ENCODE data around the gene SYT5. TPM values are rescaled to one million over a fixed set of nuclear protein-coding genes. Genes with fewer than 3 reads are reported as not detected.

SYT5 gene
- total and polyA plus RNA-seq, 10 of the 15 experiments (the other 5 are each of a cell fraction or from before 2014, with no cell fraction given) = 0.04 to 0.79 (median 0.26) TPM; not detected in 7

GRCh38 chr19:55197528-55197927, 17.4 kb upstream of the SYT5 start (continued):
- TF ChIP-seq FOXM1 (IDR thresholded peaks at IDR 0.05; ENCODE audit: low read depth, low read length) (no peak), CBFB (IDR thresholded peaks at IDR 0.05; ENCODE audit: low read depth) (no peak), ZNF217 (IDR thresholded peaks at IDR 0.05) (no peak), HDAC6 (IDR thresholded peaks at IDR 0.05; ENCODE audit: unreplicated experiment) (no peak), SIX5 (IDR thresholded peaks at IDR 0.05; ENCODE audit: low read depth, low read length, severe bottlenecking) (peak; percentile 95), POLR2AphosphoS2 (IDR thresholded peaks at IDR 0.05; ENCODE audit: low read depth, low read length) (no peak), ZSCAN29 (IDR thresholded peaks at IDR 0.05) (no peak), IKZF2 (IDR thresholded peaks at IDR 0.05) (no peak), E4F1 (IDR thresholded peaks at IDR 0.05; ENCODE audit: borderline replicate concordance, partially characterized antibody) (no peak), POLR2A (IDR thresholded peaks at IDR 0.05; ENCODE audit: low read depth, low read length) (no peak), SUPT20H (IDR thresholded peaks at IDR 0.05; ENCODE audit: borderline replicate concordance, control insufficient read depth, low read depth, low read length) (no peak), TAF1 (IDR thresholded peaks at IDR 0.05; ENCODE audit: borderline replicate concordance, low read depth, low read length) (no peak), ATF3 (IDR thresholded peaks at IDR 0.05; ENCODE audit: borderline replicate concordance, extremely low read depth, low read depth, low read length) (peak; percentile 21; the same call in 1 of the 2 replicates), NFYA (IDR thresholded peaks at IDR 0.05; ENCODE audit: borderline replicate concordance, low read depth, low read length) (no peak), ATF2 (IDR thresholded peaks at IDR 0.05; ENCODE audit: low read length) (no peak)
